Activated T-helper 2 cell treated with anti-CD3 and anti-CD28 coated beads, Interferon-gamma antibody, Interleukin-2, Interleukin-4, amounts not matched to agents 10 μg/mL and 5 μg/mL and 100 μg/mL, durations not matched to agents 14 hours and 24 hours and 36 hours (primary cell): ENCODE data around the gene LOXL1. TPM values are rescaled to one million over a fixed set of nuclear protein-coding genes. Genes with fewer than 3 reads are reported as not detected.

Experiments
- DNase-seq: peaks from one replicate; pipeline ENCODE4 v3.0.0; 2021; ENCODE audit warnings: low spot score
- H3K27ac Mint-ChIP-seq: one replicate; pipeline ENCODE4 v1.8.0; 2021; ENCODE audit warnings: mixed read lengths
- H3K27me3 Mint-ChIP-seq: one replicate; pipeline ENCODE4 v1.8.0; 2021; ENCODE audit warnings: low read depth, mixed read lengths
- H3K36me3 Mint-ChIP-seq: one replicate; pipeline ENCODE4 v1.8.0; 2021; ENCODE audit warnings: low read depth, mixed read lengths
- H3K4me1 Mint-ChIP-seq: one replicate; pipeline ENCODE4 v1.8.0; 2021; ENCODE audit warnings: low read depth, mixed read lengths
- H3K4me3 Mint-ChIP-seq: one replicate; pipeline ENCODE4 v1.8.0; 2021; ENCODE audit warnings: low read depth, mild to moderate bottlenecking, moderate library complexity, mixed read lengths
- H3K9me3 Mint-ChIP-seq: one replicate; pipeline ENCODE4 v1.8.0; 2021; ENCODE audit warnings: mixed read lengths
- intact Hi-C: fragments of 100-400 bp; cut with micrococcal nuclease; formaldehyde crosslinking; loops from one replicate; pipeline ENCODE4 v1.15.1; 2023
- total RNA-seq: library from RNA; stranded (reverse); gene quantifications from 2 replicates; pipeline ENCODE4 v1.2.3, GENCODE V29; 2022

The LOXL1 gene
- total RNA-seq, 1 donor from 2014 or later = 0.84 TPM

DNA sequence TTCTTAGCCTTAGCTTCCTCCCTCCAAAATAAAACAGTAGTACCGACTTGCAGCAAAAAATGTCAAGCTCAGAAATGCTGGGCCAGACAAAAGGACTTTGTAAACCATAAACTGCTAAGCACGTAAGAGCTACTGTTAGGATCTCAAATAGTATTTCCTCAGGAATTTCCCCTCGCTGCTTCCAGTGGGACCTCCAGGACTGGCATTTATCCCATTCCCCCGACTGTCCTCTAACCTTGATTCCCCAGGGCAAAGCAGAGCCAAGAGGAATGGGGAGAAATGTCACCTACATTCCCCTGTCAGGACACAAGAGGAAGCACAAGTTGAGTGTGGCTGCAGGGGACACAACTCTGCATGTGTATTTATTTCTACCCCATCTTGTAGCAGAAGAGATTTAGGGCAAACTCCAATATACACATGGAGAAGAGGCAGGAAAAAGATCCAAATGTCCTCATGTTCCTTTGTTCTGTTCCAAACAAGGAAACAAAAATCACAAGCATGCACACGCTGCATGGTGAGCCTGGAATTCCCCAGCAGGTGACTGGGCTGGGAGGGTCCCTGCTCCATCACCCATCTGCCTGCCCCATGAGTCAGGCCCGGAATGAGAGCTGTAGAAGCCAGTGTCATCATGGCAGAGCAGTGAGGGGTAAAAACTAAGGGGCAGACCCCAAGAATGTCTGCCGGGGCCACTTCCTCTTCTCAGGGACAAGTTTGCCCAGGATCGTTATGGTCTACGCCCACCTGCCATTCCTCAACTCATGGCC lies 61.6 kb downstream of the LOXL1 start:
- no peak for DNase-seq
- H3K27me3 Mint-ChIP-seq = no peaks in the 10 kb centered on the region
- H3K9me3 Mint-ChIP-seq = no peaks in the 10 kb centered on the region
- peaks cover 19% of the 10 kb centered on the region for H3K4me1 Mint-ChIP-seq
- H3K4me3 Mint-ChIP-seq = no peak overlapping the region
- H3K27ac Mint-ChIP-seq = no peak overlapping the region
- intact Hi-C loops = no loop called here
- no peaks in the 10 kb centered on the region for H3K36me3 Mint-ChIP-seq

DNA sequence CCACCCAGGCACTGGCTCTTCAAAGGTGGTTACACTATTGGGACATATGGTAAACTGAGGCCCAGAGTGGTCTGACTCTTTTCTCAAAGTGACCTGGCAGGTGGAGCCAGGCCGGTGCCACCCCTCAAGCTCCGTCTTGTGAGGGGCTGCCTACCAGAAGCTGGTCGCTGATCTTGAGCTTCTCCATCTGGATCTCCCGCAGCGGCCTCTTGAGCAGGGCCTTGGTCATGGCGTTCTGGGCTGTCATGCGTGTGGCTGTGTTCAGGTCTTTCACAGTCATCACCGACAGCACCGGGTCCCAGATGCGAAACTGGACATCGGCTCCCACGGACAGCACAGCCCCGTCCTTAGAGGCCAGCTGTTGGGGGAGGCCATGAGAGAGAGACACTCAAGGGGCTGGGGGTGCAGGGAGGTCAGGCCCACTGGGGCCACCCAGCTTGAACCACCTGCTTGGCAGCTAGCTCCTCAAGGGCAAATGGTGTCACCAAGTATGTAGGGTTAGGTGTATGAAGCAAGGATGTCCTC lies 62.2 kb downstream of the LOXL1 start:
- no peak overlapping the region for H3K4me3 Mint-ChIP-seq
- H3K27ac Mint-ChIP-seq = no peak overlapping the region
- peaks cover 23% of the 10 kb centered on the region for H3K4me1 Mint-ChIP-seq
- H3K27me3 Mint-ChIP-seq = no peaks in the 10 kb centered on the region
- H3K36me3 Mint-ChIP-seq = no peaks in the 10 kb centered on the region
- no peak for DNase-seq
- intact Hi-C loops = no loop called here
- no peaks in the 10 kb centered on the region for H3K9me3 Mint-ChIP-seq

GRCh38 chr15:73989001-73989798 lies 62.9 kb downstream of the LOXL1 start:
- no peaks in the 10 kb centered on the region for H3K27me3 Mint-ChIP-seq
- peaks cover 29% of the 10 kb centered on the region for H3K4me1 Mint-ChIP-seq
- H3K27ac Mint-ChIP-seq = no peak overlapping the region
- H3K4me3 Mint-ChIP-seq = no peak overlapping the region
- DNase-seq = no peak
- H3K36me3 Mint-ChIP-seq = no peaks in the 10 kb centered on the region
- intact Hi-C loops = no loop called here
- no peaks in the 10 kb centered on the region for H3K9me3 Mint-ChIP-seq

DNA sequence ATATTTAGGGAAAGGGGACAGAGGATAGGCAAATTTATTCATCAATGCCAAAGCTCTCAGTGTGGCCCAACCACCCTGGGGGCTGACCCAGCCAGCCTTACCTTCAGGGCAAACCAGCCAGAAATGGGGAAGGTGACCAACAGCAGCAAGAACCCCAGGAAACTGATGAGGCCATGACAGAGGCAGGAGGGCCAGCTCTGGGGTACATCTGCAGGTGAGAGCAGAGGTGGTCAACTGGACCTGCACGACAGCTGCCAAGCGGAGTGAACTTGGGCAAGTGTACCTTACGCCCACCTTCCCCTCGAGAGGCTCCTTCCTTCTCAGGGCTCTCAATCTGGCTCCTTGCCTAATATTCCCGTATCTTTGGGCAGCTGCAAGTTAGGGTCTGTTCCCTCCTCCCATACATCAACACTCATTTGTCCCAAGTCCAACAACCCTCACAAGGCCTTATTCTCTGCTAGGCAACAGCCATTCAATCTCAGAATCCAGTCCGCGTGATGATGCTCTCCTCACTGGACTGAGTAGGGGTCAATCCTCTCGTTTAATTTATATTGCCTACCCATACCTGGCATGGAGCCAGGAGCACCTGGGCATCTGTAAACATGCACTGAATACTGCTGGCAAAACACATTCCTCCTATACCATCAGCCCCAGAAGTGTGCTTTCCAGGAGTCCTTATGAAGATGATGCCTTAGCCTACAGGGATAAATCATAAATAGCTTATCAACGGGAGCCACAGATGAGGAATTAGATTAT lies 64.2 kb downstream of the LOXL1 start:
- Mint-ChIP-seq H3K36me3 (peaks cover 5% of the 10 kb centered on the region), H3K4me1 (peaks cover 29% of the 10 kb centered on the region), H3K4me3 (peak overlapping the region; percentile 81), H3K27ac (no peak overlapping the region), H3K27me3 (no peaks in the 10 kb centered on the region), H3K9me3 (no peaks in the 10 kb centered on the region)
- intact Hi-C loops = loop anchor here (10.0 kb wide), 2 partner anchors 474 to 794 kb away; partner anchors contain the start of genes CSK and UBL7
- no peak for DNase-seq

GRCh38 chr15:73991260-73991659 lies 65.0 kb downstream of the LOXL1 start:
- Mint-ChIP-seq H3K9me3 (no peaks in the 10 kb centered on the region), H3K36me3 (peaks cover 7% of the 10 kb centered on the region), H3K27ac (no peak overlapping the region), H3K27me3 (no peaks in the 10 kb centered on the region), H3K4me3 (peak overlapping the region; percentile 81), H3K4me1 (peaks cover 30% of the 10 kb centered on the region)
- DNase-seq = no peak
- intact Hi-C loops = loop anchor here (10.0 kb wide), 2 partner anchors 474 to 794 kb away; partner anchors contain the start of genes CSK and UBL7

- no peaks in the 10 kb centered on the region for H3K27me3 Mint-ChIP-seq
- peaks cover 11% of the 10 kb centered on the region for H3K36me3 Mint-ChIP-seq
- peak; percentile 93 for DNase-seq
- peaks cover 35% of the 10 kb centered on the region for H3K4me1 Mint-ChIP-seq
- intact Hi-C loops = loop anchor here (10.0 kb wide), 2 partner anchors 473 to 793 kb away; partner anchors contain the start of genes CSK and UBL7
- peak within 1 kb of the TSS; percentile 81 for H3K4me3 Mint-ChIP-seq
- peak within 1 kb of the TSS; percentile 85 for H3K27ac Mint-ChIP-seq
- H3K9me3 Mint-ChIP-seq = no peaks in the 10 kb centered on the region
These were observed 65.7 kb downstream of the LOXL1 start, which contains the start of gene STOML1 for GRCh38 chr15:73991726-73992593. Gene STOML1, minus strand, starts transcription at chr15:73992295. Its CDS starts 72 bp downstream, at chr15:73992223.

GRCh38 chr15:73992594-73992898 lies 66.3 kb downstream of the LOXL1 start:
- no peaks in the 10 kb centered on the region for H3K9me3 Mint-ChIP-seq
- no peaks in the 10 kb centered on the region for H3K27me3 Mint-ChIP-seq
- intact Hi-C loops = loop anchor here (10.0 kb wide), 2 partner anchors 472 to 792 kb away; partner anchors contain the start of genes CSK and UBL7
- H3K4me1 Mint-ChIP-seq = peaks cover 41% of the 10 kb centered on the region
- H3K36me3 Mint-ChIP-seq = peaks cover 17% of the 10 kb centered on the region
- DNase-seq = no peak
- peak overlapping the region; percentile 77 for H3K4me3 Mint-ChIP-seq
- peak overlapping the region; percentile 85 for H3K27ac Mint-ChIP-seq

DNA sequence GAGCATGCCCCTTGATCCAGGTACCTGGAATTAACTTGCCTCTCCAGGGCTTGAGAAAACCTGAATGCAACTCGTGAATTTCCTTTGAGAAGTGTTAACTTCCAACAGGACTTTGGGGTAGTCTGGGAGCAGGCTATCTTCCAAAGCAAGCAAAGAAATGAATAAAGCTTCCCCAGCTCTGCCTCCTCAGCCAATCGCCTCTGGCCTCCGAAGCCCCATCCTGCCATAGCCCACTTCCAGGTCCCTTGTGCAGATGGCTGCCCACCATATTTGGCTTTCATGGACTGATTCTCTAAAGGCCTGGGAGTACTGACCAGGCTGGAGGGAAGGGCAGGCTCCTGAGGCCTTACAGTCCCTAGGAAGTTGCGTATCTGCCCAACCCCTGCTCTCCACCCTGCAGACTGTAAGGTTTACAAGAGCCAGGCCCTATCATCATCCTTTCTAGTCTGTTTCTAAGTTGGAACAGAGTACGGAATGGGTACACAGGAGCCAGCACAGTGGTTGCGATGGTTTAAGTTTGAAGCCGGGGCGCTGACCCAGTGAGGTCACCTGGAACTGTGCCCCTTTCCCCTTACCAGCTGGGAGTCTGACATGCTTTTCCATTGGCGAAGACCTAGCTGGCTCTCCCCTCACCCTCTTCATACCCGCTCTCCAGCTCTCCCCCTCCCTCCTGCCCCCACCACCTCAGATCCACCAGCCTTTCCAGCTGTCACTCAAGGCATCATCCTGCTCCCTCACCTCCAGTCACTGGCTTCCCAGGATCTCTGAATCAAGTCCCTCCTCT lies 67.1 kb downstream of the LOXL1 start:
- intact Hi-C loops = loop anchor here (10.0 kb wide), 2 partner anchors 471 to 791 kb away; partner anchors contain the start of genes CSK and UBL7
- H3K36me3 Mint-ChIP-seq = peaks cover 23% of the 10 kb centered on the region
- peak overlapping the region; percentile 94 for H3K27ac Mint-ChIP-seq
- no peaks in the 10 kb centered on the region for H3K27me3 Mint-ChIP-seq
- no peak for DNase-seq
- peak overlapping the region; percentile 90 for H3K4me3 Mint-ChIP-seq
- no peaks in the 10 kb centered on the region for H3K9me3 Mint-ChIP-seq
- peaks cover 45% of the 10 kb centered on the region for H3K4me1 Mint-ChIP-seq

DNA sequence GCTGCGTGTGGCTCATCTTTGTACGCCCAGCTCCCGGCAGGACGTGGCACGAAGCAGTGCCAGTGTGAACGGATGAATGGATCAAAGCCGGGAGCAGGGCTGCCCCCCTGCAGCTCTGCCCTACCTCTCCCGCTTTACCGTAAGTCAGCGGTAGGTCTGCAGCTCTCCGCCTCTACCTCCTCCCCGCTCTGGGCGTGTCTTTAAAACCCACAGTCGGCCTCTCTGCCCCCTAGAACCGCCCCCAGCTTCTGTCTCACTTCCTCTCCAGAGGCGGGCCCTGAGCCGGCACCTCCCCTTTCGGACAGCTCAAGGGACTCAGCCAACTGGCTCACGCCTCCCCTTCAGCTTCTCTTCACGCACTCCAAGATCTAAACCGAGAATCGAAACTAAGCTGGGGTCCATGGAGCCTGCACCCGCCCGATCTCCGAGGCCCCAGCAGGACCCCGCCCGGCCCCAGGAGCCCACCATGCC lies 68.2 kb downstream of the LOXL1 start, which contains the start of gene PML:
PML (plus strand) TSS at position 304 of the 471 bp plus-strand sequence; CDS start at position 401, 97 bp downstream.
- intact Hi-C loops = loop anchor here (1.0 to 10.0 kb wide), 5 partner anchors 13 to 790 kb away; partner anchors contain the start of genes CSK and UBL7
- DNase-seq = peak; percentile 96
- Mint-ChIP-seq H3K27ac (peak within 1 kb of the TSS; percentile 94), H3K27me3 (no peaks in the 10 kb centered on the region), H3K36me3 (peaks cover 34% of the 10 kb centered on the region), H3K9me3 (no peaks in the 10 kb centered on the region), H3K4me1 (peaks cover 50% of the 10 kb centered on the region), H3K4me3 (peak within 1 kb of the TSS; percentile 90)

DNA sequence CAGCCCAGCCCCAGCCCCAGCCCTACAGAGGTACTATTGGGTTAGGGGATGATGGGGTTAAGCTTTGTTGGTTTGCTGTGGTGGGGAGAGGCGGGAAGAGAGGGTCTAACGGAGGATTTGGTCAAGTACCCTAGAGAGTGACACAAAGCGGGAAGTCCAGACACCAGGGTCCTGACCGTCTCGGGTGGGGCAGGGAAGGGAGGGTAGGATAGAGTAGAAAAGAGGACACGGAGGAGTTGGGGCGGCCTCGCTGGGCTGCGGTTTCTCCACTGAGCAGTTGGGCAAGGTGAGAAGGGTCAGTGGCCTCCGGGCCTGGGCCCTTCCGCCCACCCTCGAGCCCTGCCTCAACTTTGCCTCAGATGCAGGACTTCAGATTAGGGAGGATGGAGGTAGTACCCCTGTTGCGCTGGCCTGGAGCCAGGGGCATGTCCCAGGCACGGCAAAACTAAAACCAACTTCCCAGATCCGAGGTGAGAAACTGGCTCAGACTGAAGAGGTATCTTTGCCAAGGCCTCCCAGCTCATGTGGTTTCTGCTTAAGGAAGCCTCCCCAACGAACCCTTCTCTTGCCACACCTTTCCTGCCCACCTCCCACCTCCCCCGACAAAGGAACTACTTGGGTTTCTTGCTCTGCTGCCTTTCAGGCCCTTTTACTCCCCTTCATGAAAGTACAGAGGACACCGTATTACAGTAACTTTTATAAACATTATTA lies 68.8 kb downstream of the LOXL1 start:
- H3K4me1 Mint-ChIP-seq = peaks cover 51% of the 10 kb centered on the region
- no peaks in the 10 kb centered on the region for H3K27me3 Mint-ChIP-seq
- H3K27ac Mint-ChIP-seq = peak overlapping the region; percentile 94
- no peak for DNase-seq
- no peaks in the 10 kb centered on the region for H3K9me3 Mint-ChIP-seq
- peak overlapping the region; percentile 90 for H3K4me3 Mint-ChIP-seq
- H3K36me3 Mint-ChIP-seq = peaks cover 34% of the 10 kb centered on the region
- intact Hi-C loops = loop anchor here (1.0 to 10.0 kb wide), 5 partner anchors 12 to 790 kb away; partner anchors contain the start of genes CSK and UBL7
